DND-41 (cell line): ENCODE results near the gene ZNF644.

Source experiments
- EZH2 ChIP-seq: IDR thresholded peaks from 3 replicates; pipeline ENCODE4 v1.6.1; 2012; ENCODE audit warnings: borderline replicate concordance, low read depth, mild to moderate bottlenecking, moderate library complexity, low read length, inconsistent platforms; ENCODE audit not compliant: severe bottlenecking
- TF ChIP-seq, protein P1 (sequence below): IDR thresholded peaks from 2 replicates; pipeline ENCODE4 v1.5.1; 2012; ENCODE audit warnings: borderline replicate concordance, low read length, moderate library complexity, mild to moderate bottlenecking; ENCODE audit not compliant: poor library complexity, severe bottlenecking; ENCODE audit errors: extremely low read depth

DNA sequence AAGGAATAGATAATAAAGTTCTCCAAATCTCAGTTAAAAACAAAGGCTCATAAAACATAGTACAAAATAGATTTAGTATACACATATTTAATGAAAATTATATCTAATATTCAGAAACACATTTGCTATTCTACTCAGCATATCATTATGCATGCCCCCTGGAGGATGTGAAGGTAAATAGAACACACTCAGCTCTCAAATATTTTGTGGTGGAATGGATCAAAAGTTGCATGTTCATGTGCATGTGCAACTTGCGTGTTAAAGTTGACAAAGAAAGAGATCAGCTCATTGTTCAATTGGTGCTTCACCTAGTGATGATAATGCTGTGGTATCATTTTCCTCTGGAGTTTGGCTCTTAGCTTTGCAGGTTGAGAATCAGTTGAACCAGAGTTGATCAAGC, 4.9 kb upstream of the ZNF644 start:
- TF ChIP-seq, protein P1, sequence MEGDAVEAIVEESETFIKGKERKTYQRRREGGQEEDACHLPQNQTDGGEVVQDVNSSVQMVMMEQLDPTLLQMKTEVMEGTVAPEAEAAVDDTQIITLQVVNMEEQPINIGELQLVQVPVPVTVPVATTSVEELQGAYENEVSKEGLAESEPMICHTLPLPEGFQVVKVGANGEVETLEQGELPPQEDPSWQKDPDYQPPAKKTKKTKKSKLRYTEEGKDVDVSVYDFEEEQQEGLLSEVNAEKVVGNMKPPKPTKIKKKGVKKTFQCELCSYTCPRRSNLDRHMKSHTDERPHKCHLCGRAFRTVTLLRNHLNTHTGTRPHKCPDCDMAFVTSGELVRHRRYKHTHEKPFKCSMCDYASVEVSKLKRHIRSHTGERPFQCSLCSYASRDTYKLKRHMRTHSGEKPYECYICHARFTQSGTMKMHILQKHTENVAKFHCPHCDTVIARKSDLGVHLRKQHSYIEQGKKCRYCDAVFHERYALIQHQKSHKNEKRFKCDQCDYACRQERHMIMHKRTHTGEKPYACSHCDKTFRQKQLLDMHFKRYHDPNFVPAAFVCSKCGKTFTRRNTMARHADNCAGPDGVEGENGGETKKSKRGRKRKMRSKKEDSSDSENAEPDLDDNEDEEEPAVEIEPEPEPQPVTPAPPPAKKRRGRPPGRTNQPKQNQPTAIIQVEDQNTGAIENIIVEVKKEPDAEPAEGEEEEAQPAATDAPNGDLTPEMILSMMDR: peak; percentile 45
- no peak for TF ChIP-seq EZH2
